ENCODE data around the gene PAFAH2. TPM values are rescaled to one million over a fixed set of nuclear protein-coding genes. Genes with fewer than 3 reads are reported as not detected.
"Not testable (repeated sequence)": the region's sequence is repeated elsewhere in the genome, so short reads cannot be mapped to it uniquely, and the experiment has no call there.

PAFAH2 gene
- polyA plus RNA-seq, 1 donor from 2014 or later = 8.6 TPM

DNA sequence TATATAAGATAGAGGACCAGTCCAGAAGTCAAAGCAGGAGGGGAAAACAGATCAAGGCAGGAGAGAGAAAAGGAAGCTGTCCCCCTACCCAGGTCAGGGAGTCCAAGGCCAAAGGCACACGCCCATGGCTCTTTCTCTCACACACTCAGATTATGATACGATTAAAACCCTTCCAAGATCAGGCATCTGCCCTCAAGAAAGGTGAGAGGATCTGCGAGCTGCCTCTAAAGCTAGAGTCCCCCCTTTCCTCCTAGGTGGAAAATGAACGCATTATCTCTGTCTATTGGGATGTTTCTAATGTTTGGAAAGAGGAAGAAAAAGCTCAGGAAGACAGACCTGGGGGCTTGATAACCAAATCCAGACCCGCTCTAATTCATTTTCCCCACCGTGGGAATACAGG, 7.6 kb downstream of the PAFAH2 start:
- peaks cover 10% of the 10 kb centered on the region for H3K36me3 Mint-ChIP-seq
- H3K27me3 Mint-ChIP-seq = no peaks in the 10 kb centered on the region
- H3K4me1 Mint-ChIP-seq = peaks cover 0 to 12% (median 0%) of the 10 kb centered on the region in 3 donors
- H3K27ac Mint-ChIP-seq = peak overlapping the region in 1 of 3 donors; percentile 73
- H3K9me3 Mint-ChIP-seq = peaks cover 0 to 2% (median 0%) of the 10 kb centered on the region in 3 donors
- peak overlapping the region in 3 of 4 donors; percentile 3 to 66 (median 8) for H3K4me3 Mint-ChIP-seq

DNA sequence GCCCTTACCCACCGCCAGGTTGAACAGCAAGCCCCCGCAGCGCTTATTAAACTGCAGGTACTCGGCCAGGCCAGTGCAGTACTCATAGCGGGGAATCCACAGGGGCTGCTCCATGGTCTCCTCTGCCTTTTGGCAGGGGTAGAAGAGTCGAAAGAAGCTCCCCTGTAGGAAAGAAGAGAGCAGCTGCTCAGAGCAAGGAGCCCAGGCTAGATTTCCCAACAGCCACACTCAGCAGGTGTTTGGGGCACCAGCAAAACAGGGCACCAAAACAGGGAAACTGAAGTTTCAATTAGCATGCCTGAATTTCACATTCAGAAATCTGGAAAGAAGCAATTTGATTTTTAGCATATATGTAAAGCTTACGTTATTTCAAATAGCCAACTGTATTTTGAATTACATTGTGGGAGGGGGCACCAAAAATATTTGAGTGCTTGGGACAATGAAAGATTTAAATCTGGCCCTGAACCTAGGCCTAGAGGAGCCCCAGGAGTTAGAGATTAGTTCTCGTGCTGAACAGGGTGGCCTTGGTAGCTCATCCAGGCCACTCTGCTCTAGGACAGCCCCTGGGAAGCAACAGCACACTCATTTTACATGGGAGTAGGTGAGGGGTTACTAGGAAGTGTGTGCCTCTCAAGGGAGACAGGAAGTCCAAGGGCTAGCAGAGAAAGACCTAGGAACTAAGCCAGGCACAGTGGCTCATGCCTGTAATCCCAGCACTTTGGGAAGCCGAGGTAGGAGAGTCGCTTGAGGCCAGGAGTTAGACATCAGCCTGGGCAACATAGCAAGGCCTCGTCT, 8.2 kb downstream of the PAFAH2 start:
- H3K36me3 Mint-ChIP-seq = peaks cover 10% of the 10 kb centered on the region
- H3K27me3 Mint-ChIP-seq = no peaks in the 10 kb centered on the region
- peak overlapping the region in 1 of 3 donors; percentile 50 for H3K27ac Mint-ChIP-seq
- peak overlapping the region in 2 of 4 donors; percentile 28 to 65 for H3K4me3 Mint-ChIP-seq
- H3K9me3 Mint-ChIP-seq = peaks cover 0 to 2% (median 0%) of the 10 kb centered on the region in 3 donors
- H3K4me1 Mint-ChIP-seq = peaks cover 0 to 12% (median 0%) of the 10 kb centered on the region in 3 donors

DNA sequence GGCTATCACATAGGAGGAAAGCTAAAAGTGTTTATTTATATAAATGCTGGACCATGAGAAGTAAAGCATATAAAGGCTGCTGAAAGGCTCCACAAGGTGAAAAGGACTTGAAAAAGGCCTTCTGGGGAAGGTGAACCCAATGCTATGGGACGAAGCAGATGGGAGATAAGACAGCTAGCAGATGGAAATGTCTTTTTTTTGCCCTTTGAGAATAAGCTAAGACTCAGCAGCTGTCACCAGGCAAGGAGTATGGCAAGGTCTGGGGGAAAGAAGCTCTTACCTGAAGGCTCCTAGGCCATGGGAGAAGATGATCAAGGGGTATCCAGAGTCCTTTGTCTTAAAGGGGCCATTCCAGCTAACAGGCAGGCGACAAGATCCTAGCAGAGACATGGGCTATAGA, 9.9 kb downstream of the PAFAH2 start:
- Mint-ChIP-seq H3K9me3 (peaks cover 0 to 2% (median 0%) of the 10 kb centered on the region in 3 donors), H3K27ac (no peak overlapping the region), H3K27me3 (no peaks in the 10 kb centered on the region), H3K4me3 (peak overlapping the region in 1 of 4 donors; percentile 20), H3K36me3 (peaks cover 12% of the 10 kb centered on the region), H3K4me1 (peaks cover 0 to 8% (median 0%) of the 10 kb centered on the region in 3 donors)

DNA sequence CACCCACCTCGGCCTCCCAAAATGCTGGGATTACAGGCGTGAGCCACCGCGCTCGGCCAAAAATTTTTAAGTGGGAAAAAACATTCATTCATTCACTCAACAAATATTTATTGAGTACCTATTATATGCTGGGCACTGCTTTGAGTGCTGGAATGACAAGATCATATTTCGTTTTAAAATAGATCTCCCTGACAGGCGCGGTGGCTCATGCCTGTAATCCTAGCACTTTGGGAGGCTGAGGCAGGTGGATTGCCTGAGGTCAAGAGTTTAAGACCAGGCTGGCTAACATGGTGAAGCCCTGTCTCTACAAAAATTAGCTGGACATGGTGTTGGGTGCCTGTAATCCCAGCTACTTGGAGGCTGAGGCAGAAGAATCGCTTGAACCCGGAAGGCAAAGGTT, 11.1 kb downstream of the PAFAH2 start:
- H3K4me1 Mint-ChIP-seq = not testable (repeated sequence)

GRCh38 chr1:25985670-25986069, 12.2 kb downstream of the PAFAH2 start:
- H3K27me3 Mint-ChIP-seq = no peaks in the 10 kb centered on the region
- H3K4me3 Mint-ChIP-seq = no peak overlapping the region
- H3K27ac Mint-ChIP-seq = no peak overlapping the region
- H3K9me3 Mint-ChIP-seq = peaks cover 0 to 2% (median 0%) of the 10 kb centered on the region in 3 donors
- peaks cover 0 to 2% (median 0%) of the 10 kb centered on the region in 3 donors for H3K4me1 Mint-ChIP-seq
- peaks cover 15% of the 10 kb centered on the region for H3K36me3 Mint-ChIP-seq

More for the DNA sequence above, 11.1 kb downstream of the PAFAH2 start:
- not testable (repeated sequence) for H3K4me3 Mint-ChIP-seq, H3K27me3 Mint-ChIP-seq, H3K9me3 Mint-ChIP-seq, H3K27ac Mint-ChIP-seq
- peaks cover 15% of the 10 kb centered on the region for H3K36me3 Mint-ChIP-seq

- H3K27me3 Mint-ChIP-seq = no peaks in the 10 kb centered on the region
- peaks cover 15% of the 10 kb centered on the region for H3K36me3 Mint-ChIP-seq
- peaks cover 0 to 2% (median 0%) of the 10 kb centered on the region in 3 donors for H3K9me3 Mint-ChIP-seq
- no peak overlapping the region for H3K4me3 Mint-ChIP-seq
- peaks cover 0 to 2% (median 0%) of the 10 kb centered on the region in 3 donors for H3K4me1 Mint-ChIP-seq
- no peak overlapping the region for H3K27ac Mint-ChIP-seq
Observed at GRCh38 chr1:25985171-25985570, 12.7 kb downstream of the PAFAH2 start.

GRCh38 chr1:25979210-25979609, 18.7 kb downstream of the PAFAH2 start:
- peaks cover 16% of the 10 kb centered on the region for H3K36me3 Mint-ChIP-seq
- no peaks in the 10 kb centered on the region for H3K27me3 Mint-ChIP-seq
- no peak overlapping the region for H3K27ac Mint-ChIP-seq
- no peaks in the 10 kb centered on the region for H3K9me3 Mint-ChIP-seq
- no peak overlapping the region for H3K4me3 Mint-ChIP-seq
- no peaks in the 10 kb centered on the region for H3K4me1 Mint-ChIP-seq

- Mint-ChIP-seq H3K27me3 (no peaks in the 10 kb centered on the region), H3K27ac (no peak overlapping the region), H3K4me3 (no peak overlapping the region), H3K9me3 (no peaks in the 10 kb centered on the region), H3K36me3 (peaks cover 14% of the 10 kb centered on the region), H3K4me1 (no peaks in the 10 kb centered on the region)
Observed at GRCh38 chr1:25978403-25978802, 19.5 kb downstream of the PAFAH2 start.

DNA sequence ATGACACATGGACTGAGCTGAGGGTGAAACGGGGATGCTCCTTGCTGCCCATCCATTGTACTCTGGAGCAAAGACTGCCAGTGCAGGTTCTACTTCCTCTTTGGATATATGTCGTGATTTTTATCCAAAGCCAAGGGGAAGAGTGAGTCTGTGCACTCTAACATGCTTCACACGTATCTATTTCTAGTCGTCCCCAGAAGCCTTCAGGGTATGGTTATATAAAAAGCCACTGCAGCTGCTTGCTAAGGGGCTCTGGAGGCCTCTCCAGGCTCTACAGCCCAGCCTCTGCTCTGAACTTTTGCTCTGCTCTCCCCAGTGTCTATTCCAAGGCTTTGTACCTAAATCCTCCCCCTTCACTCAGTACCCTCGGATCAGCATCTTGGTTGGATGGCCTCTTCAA, 20.1 kb downstream of the PAFAH2 start:
- Mint-ChIP-seq H3K4me3 (no peak overlapping the region), H3K4me1 (no peaks in the 10 kb centered on the region), H3K9me3 (no peaks in the 10 kb centered on the region), H3K36me3 (peaks cover 16% of the 10 kb centered on the region), H3K27me3 (no peaks in the 10 kb centered on the region), H3K27ac (no peak overlapping the region)

DNA sequence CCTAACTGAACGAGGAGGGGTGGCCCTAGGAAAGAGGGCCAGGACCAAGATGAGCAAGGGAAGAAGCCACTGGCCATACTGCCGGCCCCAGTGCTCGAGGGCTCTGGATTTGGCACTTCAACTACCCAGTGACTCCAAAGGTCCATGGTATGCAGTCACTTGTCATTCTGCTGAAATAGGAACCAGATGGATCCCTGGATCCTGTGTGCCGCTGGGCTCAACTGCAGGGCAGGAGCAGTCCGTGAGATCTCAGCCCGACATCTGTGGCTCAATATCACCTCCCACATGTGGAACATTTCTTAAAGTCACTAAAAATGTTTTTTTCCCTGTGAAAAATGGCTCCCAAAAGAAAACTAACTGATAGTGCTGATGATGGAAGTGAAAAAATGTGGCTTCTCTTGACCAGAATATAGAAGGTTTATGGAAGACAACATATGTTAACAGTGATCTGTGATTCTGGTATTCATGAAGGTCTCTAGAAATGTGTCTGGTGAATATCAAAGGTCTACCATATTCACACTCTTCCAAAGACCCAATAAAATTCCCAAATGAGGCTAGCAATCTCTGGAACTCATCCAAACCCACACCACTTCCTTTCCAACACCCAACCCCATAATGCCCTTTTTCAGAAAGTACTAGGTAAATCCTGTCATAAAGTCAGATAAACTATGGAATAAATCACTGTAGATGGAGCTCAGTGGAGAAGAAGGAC, 24.1 kb downstream of the PAFAH2 start:
- peak overlapping the region in 1 of 3 donors; percentile 9 for H3K27ac Mint-ChIP-seq
- no peaks in the 10 kb centered on the region for H3K9me3 Mint-ChIP-seq
- H3K27me3 Mint-ChIP-seq = no peaks in the 10 kb centered on the region
- H3K4me1 Mint-ChIP-seq = peaks cover 9 to 14% (median 11%) of the 10 kb centered on the region in 3 donors
- H3K36me3 Mint-ChIP-seq = peaks cover 16% of the 10 kb centered on the region
- no peak overlapping the region for H3K4me3 Mint-ChIP-seq

GRCh38 chr1:25971811-25972180, 26.1 kb downstream of the PAFAH2 start:
- peaks cover 22% of the 10 kb centered on the region for H3K36me3 Mint-ChIP-seq
- peak overlapping the region; percentile 3 to 36 (median 25) for H3K27ac Mint-ChIP-seq
- H3K4me3 Mint-ChIP-seq = peak overlapping the region in 1 of 4 donors; percentile 13
- no peaks in the 10 kb centered on the region for H3K9me3 Mint-ChIP-seq
- H3K27me3 Mint-ChIP-seq = no peaks in the 10 kb centered on the region
- H3K4me1 Mint-ChIP-seq = peaks cover 10 to 18% (median 13%) of the 10 kb centered on the region in 3 donors

- Mint-ChIP-seq H3K4me3 (peak overlapping the region in 3 of 4 donors; percentile 11 to 52 (median 34)), H3K4me1 (peaks cover 12 to 18% (median 13%) of the 10 kb centered on the region in 3 donors), H3K36me3 (peaks cover 18% of the 10 kb centered on the region), H3K27me3 (no peaks in the 10 kb centered on the region), H3K9me3 (no peaks in the 10 kb centered on the region), H3K27ac (peak overlapping the region; percentile 3 to 34 (median 4))
Observed at GRCh38 chr1:25971066-25971810, 26.6 kb downstream of the PAFAH2 start.

DNA sequence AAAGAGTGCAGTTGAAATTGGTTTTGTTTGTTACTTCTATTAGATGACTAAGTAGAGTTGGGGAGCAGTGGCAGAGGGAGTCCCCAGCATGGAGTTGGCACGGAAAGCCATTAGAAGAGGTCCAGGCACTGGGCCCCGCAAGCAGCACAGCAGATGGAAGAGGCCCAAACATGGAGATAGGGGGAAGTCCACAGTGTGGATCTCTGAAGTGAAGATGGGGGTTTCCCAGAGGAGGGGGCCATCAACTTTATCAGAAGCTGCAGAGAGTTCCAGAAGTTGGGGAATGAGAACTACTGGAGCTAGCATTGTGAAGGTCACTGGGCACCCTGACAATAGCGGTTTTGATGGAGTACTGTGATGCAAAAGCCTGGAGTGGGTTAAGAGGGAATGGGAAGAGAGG, 30.6 kb downstream of the PAFAH2 start:
- no peaks in the 10 kb centered on the region for H3K27me3 Mint-ChIP-seq
- no peaks in the 10 kb centered on the region for H3K9me3 Mint-ChIP-seq
- no peak overlapping the region for H3K4me3 Mint-ChIP-seq
- peak overlapping the region in 1 of 3 donors; percentile 21 for H3K27ac Mint-ChIP-seq
- H3K4me1 Mint-ChIP-seq = peaks cover 16 to 29% (median 16%) of the 10 kb centered on the region in 3 donors
- H3K36me3 Mint-ChIP-seq = peaks cover 18% of the 10 kb centered on the region

- peaks cover 0 to 6% (median 1%) of the 10 kb centered on the region in 3 donors for H3K4me1 Mint-ChIP-seq
- H3K36me3 Mint-ChIP-seq = peaks cover 15% of the 10 kb centered on the region
- no peaks in the 10 kb centered on the region for H3K27me3 Mint-ChIP-seq
- H3K9me3 Mint-ChIP-seq = peaks cover 0 to 3% (median 0%) of the 10 kb centered on the region in 3 donors
- H3K4me3 Mint-ChIP-seq = no peak overlapping the region
- no peak overlapping the region for H3K27ac Mint-ChIP-seq
Observed at GRCh38 chr1:25959611-25960010, 38.3 kb downstream of the PAFAH2 start.

DNA sequence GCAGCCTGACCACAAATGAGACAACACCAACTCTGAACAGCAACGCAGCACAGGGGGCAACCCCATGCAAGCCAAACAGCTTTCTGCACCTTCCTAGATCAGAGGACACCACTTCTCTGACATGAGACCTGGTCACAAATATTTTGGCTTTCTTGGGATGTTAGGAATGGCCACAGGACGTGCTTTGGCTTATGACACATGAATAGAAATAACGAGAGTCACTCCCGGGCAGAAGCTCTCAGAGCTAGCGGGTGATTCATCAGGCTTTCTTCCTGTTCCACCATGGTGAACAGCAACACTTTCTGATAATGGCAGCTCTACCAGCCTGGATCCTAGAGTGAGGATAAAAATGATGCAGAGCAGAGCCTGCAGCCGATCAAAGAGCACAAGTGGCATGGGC, 39.4 kb downstream of the PAFAH2 start:
- peaks cover 13% of the 10 kb centered on the region for H3K36me3 Mint-ChIP-seq
- H3K27ac Mint-ChIP-seq = peak overlapping the region in 1 of 3 donors; percentile 35
- H3K9me3 Mint-ChIP-seq = peaks cover 0 to 3% (median 0%) of the 10 kb centered on the region in 3 donors
- H3K27me3 Mint-ChIP-seq = no peaks in the 10 kb centered on the region
- H3K4me3 Mint-ChIP-seq = no peak overlapping the region
- H3K4me1 Mint-ChIP-seq = peaks cover 0 to 2% (median under 1%) of the 10 kb centered on the region in 3 donors
